Gastroesophageal sphincter (tissue), 4 donors: ENCODE data around the gene TAF1B. TPM values are rescaled to one million over a fixed set of nuclear protein-coding genes. Genes with fewer than 3 reads are reported as not detected.

Source experiments
- ATAC-seq: fragments of 150-250 bp; one replicate; pipeline ENCODE4 v1.9.1; 2016; ENCODE audit warnings: mild to moderate bottlenecking, moderate library complexity
- H3K27ac ChIP-seq, 4 donors: fragments of 200-600 bp; sonication (generic) in 3 of 4; 1 replicate in 3 of 4; 2 replicates in 1 of 4; pipeline ENCODE4 v1.5.1; 2016 to 2019
- H3K27me3 ChIP-seq: fragments of 200-600 bp; sonication (generic); one replicate; pipeline ENCODE4 v1.5.1; 2019
- H3K36me3 ChIP-seq, 2 donors: fragments of 200-600 bp; sonication (generic); one replicate each; pipeline ENCODE4 v1.5.1; 2019; ENCODE audit warnings: control low read depth in 1 of 2
- H3K4me1 ChIP-seq, 3 donors: fragments of 200-600 bp; sonication (generic); 1 replicate in 2 of 3; 2 replicates in 1 of 3; pipeline ENCODE4 v1.5.1; 2016 to 2019; ENCODE audit warnings: control low read depth in 2 of 3
- H3K4me3 ChIP-seq, 2 donors: fragments of 200-600 bp; sonication (generic); one replicate each; pipeline ENCODE4 v1.5.1; 2019; ENCODE audit warnings: mild to moderate bottlenecking in 1 of 2, moderate library complexity in 1 of 2
- H3K9me3 ChIP-seq, 3 donors: fragments of 200-600 bp; sonication (generic); one replicate each; pipeline ENCODE4 v1.5.1; 2017 to 2019; ENCODE audit warnings: control low read depth in 2 of 3
- EP300 ChIP-seq: sonication (generic); formaldehyde crosslinking; IDR thresholded peaks from one replicate; pipeline ENCODE4 v1.6.1; 2017; ENCODE audit warnings: antibody characterized with exemption, mild to moderate bottlenecking
- POLR2A ChIP-seq, 2 donors: fragments of 450-650 bp; IDR thresholded peaks; one replicate each; pipeline ENCODE4 v1.6.1; 2017; ENCODE audit warnings: antibody characterized with exemption in 2 of 2, mild to moderate bottlenecking in 2 of 2, moderate library complexity in 1 of 2
- POLR2AphosphoS5 ChIP-seq: sonication (generic); formaldehyde crosslinking; IDR thresholded peaks from one replicate; pipeline ENCODE4 v1.6.1; 2017; ENCODE audit warnings: antibody characterized with exemption
- WGBS, 2 donors: methylation state at CpG; one replicate each; pipeline ENCODE4 v1.1.5; 2018; ENCODE audit warnings: low coverage in 1 of 2; 5-methylcytosine and 5-hydroxymethylcytosine counted together
- total RNA-seq, 4 donors: library from RNA; depleted of rRNA; stranded (reverse); fragments of >200 nt; gene quantifications; one replicate each; pipeline ENCODE4 v1.1.0, GENCODE V29; 2016
- TF ChIP-seq, protein P1 (sequence below), 4 experiments: fragments of 200-600 bp in 2 of 4; fragments of 450-650 bp in 2 of 4; sonication (generic) in 1 of 4; IDR thresholded peaks; one replicate each; pipeline ENCODE4 v1.5.1; 2017 to 2019; ENCODE audit warnings: antibody characterized with exemption in 4 of 4, mild to moderate bottlenecking in 2 of 4, moderate library complexity in 2 of 4

The TAF1B gene
- total RNA-seq, 4 donors from 2014 or later = 6.2 to 15.6 (median 8.5) TPM

DNA sequence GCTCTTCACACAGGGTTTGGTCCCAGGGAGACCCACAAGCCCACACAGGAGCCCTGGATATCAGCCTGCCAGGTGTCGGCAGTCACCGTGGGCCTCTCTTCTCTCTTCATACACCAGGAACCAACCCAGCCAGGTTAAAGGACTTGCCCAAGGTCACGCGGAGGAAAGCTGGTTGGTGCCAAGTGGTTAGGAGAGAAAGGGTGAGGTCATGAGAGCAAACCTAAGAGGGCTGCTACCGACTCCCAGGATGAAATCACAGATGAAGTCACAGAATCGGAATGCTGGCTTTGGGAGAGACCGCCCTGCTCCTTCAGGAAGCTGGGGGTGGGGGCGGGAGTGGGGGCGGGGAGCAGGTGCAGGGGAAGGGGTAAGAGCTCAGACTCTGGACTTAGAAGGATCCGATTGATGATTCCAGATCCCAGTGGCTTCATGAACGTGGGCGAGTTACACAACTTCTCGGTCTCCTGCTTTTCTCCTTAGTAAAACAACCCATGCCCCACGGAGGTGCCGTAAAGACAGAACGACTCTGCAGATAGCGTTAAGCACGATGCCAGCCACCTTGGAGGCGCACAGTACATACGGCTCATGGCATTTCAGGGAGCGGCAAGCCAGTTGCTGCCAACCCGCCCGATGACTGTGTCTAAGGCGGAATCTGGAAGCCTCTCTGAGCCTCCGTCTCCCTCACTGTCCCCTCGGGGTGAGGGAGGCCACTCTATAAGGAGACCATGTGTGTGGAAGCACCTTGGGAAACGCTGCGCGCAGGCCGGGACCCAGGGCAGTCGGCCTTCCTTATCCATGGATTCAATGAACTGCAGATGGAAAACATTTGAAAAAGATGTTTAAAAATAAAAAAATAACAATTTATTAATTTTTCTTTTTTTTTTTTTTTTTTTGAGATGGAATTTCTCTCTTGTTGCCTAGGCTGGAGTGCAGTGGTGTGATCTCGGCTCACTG is 23.0 kb upstream of the TAF1B start:
- 79 to 95% methylated on average over 9 to 16 of the region's 32 CpGs for WGBS, 2 donors

DNA sequence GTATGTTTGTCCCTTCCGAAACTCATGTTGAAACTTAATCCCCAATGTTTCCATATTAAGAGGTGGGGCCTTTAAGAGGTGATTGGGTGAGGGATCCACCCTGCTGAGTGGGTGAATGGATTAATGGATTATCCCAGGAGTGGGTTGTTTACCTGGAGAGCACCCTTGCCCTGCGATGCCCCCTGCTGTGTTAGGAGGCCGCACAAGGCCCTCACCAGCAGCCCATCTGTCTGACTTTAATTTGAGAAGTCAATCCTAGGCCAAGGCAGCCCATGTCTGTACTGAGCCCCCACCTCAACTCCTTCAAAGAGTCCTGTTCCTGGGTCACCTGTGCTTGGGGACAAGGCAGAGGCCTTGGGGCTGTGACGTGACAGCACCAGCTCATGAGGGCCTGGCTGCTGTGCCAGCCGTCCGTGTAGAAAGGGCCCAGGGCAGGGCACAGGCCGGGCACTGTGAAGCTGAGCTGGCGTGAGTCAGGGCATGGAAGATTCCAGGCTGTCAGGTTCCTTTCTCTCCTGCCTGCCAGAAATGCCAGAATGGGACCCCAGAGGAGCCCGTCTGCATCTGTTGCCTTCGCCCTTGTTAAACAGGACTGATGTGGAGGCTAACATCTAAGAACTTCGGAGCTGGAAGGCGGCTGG is 21.3 kb upstream of the TAF1B start:
- no peak for ATAC-seq
- H3K4me1 ChIP-seq = no peaks in the 10 kb centered on the region
- no peak overlapping the region for H3K27ac ChIP-seq
- H3K36me3 ChIP-seq = no peaks in the 10 kb centered on the region
- no peaks in the 10 kb centered on the region for H3K9me3 ChIP-seq
- H3K27me3 ChIP-seq = peaks cover 10% of the 10 kb centered on the region
- H3K4me3 ChIP-seq = no peak overlapping the region
- TF ChIP-seq POLR2A (IDR thresholded peaks at IDR 0.05) (no peak), EP300 (no peak), POLR2AphosphoS5 (no peak)
- TF ChIP-seq, protein P1, sequence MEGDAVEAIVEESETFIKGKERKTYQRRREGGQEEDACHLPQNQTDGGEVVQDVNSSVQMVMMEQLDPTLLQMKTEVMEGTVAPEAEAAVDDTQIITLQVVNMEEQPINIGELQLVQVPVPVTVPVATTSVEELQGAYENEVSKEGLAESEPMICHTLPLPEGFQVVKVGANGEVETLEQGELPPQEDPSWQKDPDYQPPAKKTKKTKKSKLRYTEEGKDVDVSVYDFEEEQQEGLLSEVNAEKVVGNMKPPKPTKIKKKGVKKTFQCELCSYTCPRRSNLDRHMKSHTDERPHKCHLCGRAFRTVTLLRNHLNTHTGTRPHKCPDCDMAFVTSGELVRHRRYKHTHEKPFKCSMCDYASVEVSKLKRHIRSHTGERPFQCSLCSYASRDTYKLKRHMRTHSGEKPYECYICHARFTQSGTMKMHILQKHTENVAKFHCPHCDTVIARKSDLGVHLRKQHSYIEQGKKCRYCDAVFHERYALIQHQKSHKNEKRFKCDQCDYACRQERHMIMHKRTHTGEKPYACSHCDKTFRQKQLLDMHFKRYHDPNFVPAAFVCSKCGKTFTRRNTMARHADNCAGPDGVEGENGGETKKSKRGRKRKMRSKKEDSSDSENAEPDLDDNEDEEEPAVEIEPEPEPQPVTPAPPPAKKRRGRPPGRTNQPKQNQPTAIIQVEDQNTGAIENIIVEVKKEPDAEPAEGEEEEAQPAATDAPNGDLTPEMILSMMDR (IDR thresholded peaks at IDR 0.05) = no peak
- WGBS, 2 donors = 92 to 94% methylated on average over 2 to 6 of the region's 12 CpGs

More for the DNA sequence above, 23.0 kb upstream of the TAF1B start:
- TF ChIP-seq, protein P1 (IDR thresholded peaks at IDR 0.05) = no peak
- TF ChIP-seq POLR2AphosphoS5 (no peak), POLR2A (IDR thresholded peaks at IDR 0.05) (no peak), EP300 (no peak)
- H3K4me3 ChIP-seq = no peak overlapping the region
- no peaks in the 10 kb centered on the region for H3K4me1 ChIP-seq
- H3K27ac ChIP-seq = no peak overlapping the region
- H3K36me3 ChIP-seq = no peaks in the 10 kb centered on the region
- H3K9me3 ChIP-seq = no peaks in the 10 kb centered on the region
- peaks cover 10% of the 10 kb centered on the region for H3K27me3 ChIP-seq
- peak; percentile 19 for ATAC-seq

DNA sequence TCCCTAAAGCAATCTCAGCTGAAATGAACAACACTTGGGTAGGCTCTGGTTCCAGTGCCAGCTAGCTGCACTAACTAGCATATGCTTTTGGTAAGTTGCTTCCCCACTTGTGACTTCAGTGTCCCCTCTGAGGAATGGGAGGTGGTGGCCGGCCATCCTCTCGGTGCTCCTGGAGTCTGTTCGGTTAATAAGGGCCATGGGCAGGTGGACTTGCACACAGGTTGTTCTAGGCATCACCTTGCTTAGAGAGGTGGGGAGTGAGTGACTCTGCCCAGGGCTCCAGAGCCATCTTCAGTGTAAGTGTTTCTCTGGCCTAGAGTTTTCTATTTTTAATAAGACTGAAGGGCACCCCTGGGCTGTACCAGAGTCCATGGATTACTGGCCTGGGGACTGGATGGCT is 18.8 kb upstream of the TAF1B start:
- TF ChIP-seq POLR2A (IDR thresholded peaks at IDR 0.05) (no peak), EP300 (no peak), POLR2AphosphoS5 (no peak)
- TF ChIP-seq, protein P1 (IDR thresholded peaks at IDR 0.05) = no peak
- Histone ChIP-seq H3K27me3 (peaks cover 9% of the 10 kb centered on the region), H3K27ac (no peak overlapping the region), H3K4me3 (no peak overlapping the region), H3K4me1 (no peaks in the 10 kb centered on the region), H3K36me3 (no peaks in the 10 kb centered on the region), H3K9me3 (no peaks in the 10 kb centered on the region)
- 100% methylated on average over 1 of the region's 3 CpGs; no CpG with 5 or more reads in 1 of the 2 donors for WGBS, 2 donors
- no peak for ATAC-seq

DNA sequence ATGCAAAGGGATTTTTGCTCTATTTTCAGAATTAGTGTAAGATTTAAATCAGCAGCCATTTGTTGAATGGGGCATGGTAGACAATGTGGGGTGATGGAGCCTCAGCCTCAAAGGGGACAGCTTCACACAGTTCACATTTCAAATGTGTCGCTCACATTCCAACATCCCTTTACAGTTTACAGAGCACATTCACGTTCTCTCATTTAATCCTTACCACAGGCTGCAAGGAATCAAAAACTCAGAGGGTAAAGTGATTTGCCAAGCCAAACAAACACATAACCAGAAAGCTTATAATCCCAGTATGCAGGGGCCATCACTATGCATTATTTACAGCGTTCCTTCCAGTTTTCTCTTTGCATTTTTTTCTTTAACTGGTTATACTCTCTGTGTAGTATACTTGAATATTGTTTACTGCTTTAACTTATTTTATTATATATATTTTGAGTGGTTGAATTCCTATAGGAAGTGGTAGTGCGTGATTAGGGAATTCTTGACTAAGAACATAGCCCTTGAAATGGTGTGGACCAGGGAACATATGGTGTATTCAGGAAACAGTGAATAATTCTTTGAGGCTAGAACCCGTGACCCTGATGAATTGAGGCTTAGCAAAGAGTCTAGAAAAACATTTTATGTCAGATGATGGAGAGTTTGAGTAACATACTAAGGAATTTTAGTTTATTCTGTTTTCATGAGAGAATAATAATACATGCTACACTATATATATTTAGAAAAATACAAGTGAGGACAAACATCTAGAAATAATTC is 18.1 kb upstream of the TAF1B start:
- no peak for ATAC-seq
- no peak overlapping the region for H3K27ac ChIP-seq
- WGBS, 2 donors = 74 to 81% methylated on average over 5 of the region's 5 CpGs

More for the DNA sequence above, 18.1 kb upstream of the TAF1B start:
- TF ChIP-seq POLR2A (IDR thresholded peaks at IDR 0.05) (no peak), EP300 (no peak), POLR2AphosphoS5 (no peak)
- TF ChIP-seq, protein P1 (IDR thresholded peaks at IDR 0.05) = no peak
- Histone ChIP-seq H3K27me3 (peaks cover 2% of the 10 kb centered on the region), H3K4me3 (no peak overlapping the region), H3K36me3 (no peaks in the 10 kb centered on the region), H3K4me1 (no peaks in the 10 kb centered on the region), H3K9me3 (no peaks in the 10 kb centered on the region)
